ENCODE results near the gene IGFBP4.

The IGFBP4 gene

DNA sequence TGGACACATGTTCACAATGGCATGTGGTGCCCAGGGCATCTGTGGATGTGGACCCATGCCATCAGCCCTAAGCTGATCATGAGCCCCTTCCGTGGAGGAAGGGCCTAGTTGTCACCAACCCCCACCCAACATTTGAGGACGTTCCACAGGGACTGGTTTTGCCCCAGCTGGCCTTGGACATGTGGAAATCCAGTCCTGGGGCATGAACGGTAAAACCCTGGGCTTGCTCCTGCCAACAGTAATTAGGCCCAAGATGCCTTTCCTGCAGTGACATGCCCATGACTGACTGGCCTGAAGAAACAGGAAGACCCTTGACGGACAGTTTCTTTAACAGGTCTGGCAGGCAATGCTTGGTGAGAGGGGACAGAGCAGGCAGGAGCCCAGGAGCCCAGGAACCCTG is 50.4 kb downstream of the IGFBP4 start:
- no peak for DNase-seq

DNA sequence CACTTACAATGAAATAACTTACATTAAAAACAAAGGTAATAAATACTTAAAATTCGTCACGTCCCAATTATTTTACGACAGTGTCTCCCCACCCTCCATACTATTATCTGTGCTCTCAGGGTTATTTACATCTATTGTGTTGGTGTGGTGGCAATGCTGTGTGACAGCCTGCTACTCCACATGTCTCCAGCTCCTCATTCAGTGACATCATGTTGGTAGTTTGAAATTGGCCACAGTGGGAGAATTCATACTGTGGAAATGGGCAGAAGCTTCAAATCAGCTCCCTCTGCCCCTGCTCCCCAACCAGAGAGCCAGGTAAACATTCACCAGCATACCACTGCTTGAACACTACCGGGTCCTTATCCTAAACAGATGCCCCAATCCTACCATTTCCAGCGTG is 51.9 kb downstream of the IGFBP4 start:
- DNase-seq, result no peak

DNA sequence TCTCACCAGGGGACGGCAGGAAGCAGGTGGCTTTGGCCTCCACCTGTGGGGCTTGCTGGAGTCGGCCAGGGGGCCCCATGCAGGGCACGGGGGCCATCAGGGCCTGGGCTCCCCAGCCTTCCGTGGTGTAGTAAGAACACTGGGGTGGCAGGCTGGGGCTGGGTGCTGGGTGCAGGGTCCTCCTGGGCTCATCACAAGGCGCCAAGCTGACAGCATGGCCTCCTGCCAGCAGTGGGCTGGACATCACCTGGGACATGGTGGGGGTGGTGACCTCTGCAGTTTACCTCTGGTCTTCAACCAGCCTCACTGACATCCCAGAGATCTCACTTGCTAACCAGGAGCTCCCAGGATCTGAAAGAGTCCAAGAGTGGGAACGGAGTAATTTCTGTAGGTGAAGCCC is 52.9 kb downstream of the IGFBP4 start:
- DNase-seq, result no peak

DNA sequence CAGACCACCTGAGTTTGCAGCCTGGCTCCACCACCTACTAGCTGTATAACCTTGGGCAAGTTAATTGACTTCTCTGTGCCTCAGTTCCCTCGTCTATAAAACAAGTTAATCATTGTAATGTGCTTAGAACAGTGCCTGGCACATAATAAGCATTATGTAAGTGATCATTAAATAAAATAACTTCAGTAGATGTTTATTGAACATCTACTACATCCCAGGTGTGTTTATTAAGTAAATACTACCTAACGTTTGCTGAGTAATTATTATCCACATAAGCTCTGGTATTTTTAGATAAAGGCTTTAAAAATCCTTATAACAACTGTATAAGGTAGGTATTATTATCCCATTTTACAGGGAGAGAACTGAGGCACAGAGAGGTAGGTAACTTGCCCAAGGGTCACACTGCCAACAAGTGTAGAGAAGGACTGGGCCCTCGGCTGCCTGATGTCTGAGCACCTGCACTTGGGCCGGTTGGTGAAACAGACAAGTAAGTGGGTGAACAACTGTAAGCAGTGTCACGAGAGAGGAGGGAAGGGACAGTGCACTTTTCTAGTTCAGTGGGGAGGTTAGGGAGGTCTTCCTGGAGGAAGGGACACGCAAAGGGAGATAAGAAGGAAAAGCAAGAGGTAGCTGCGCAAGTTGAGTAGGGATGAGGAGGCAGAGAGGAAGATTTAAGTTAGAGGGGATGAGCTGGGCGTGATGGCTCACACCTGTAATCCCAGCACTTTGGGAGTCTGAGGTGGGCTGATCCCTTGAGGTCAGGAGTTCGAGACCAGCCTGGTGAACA is 53.6 kb downstream of the IGFBP4 start:
- no peak for DNase-seq

DNA sequence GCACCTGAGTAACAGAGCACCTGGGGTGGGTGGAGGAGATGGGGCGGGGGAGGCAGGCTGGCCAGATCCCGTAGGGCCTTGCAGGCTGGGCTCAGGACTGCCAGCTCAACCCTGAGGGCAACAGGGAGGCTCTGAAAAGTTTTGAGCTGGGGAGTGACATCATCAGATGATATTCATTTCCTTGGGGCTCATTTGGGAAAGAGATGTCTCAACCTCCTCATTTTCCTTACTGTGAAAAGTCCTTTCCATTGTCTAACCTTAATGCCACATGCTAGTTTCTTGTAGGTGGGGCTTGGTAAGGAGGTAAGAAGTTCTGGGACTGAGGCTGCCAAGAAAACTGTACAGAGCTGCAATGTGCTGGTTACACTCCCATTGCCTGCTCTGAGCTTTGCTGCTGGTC is 54.4 kb downstream of the IGFBP4 start:
- no peak for DNase-seq

DNA sequence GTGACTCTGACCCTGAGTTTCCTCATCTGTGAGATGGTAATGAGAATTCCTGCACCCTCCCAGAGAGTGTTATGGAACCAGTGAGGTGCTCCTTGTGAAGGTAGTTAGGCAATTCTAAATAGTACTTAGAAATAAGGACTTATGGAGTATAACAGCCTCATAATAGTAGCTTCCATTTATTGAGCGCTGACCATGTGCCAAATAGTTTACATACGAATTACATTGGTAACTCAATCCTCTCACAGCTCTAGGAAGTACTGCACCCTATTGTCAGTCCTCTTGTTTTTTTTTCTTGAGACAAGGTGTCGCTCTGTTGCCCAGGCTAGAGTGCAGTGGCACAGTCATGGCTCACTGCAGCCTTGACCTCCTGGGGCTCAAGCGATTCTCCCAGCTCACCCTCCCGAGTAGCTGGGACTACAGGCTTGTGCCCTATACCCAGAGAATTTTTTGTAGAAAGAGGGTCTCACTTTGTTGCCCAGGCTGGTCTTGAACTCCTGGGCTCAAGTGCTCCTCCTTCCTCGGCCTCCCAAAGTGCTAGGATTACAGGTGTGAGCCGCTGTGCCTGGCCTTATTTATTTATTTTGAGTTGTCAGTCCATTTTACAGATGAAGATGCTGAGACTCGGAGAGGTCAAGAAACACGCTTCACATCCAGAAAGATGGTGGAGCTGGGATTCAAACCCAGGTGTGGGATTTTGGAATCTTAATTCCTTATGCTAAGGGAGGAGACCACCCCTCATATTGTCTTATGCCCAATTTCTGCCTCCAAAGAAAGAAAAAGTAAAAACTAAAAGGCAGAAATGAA is 55.2 kb downstream of the IGFBP4 start:
- no peak for DNase-seq

DNA sequence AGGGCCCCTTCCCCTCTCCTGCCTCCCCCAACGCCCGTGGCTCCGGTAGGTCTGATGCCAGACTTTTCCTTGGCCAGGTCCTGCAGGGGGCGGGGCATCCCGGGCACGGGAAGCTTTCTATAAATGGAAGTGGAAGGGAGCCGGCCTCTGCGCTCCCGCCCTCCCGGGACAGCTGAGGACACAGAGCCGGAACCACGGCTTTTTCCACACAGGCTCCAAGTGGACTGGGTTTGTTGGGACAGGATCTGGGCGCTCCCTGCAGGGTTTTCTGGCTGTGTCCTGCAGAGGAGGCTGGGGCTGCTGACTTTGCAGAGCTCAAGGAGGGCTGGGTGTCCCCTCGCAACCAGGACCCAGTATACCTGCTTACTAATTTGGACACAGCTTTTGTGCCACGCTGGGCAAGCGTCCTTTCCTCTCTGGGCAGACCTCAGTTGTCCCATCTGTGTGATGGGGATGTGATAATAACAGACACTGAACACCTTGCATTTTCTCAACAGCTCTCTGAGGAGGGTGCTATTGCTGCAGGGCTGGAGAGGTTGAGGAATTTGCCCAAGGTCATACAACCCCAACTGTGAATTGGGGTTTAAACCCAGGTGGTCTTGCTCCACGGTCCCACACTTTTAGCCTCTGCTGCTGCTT is 56.4 kb downstream of the IGFBP4 start:
- no peak for DNase-seq

DNA sequence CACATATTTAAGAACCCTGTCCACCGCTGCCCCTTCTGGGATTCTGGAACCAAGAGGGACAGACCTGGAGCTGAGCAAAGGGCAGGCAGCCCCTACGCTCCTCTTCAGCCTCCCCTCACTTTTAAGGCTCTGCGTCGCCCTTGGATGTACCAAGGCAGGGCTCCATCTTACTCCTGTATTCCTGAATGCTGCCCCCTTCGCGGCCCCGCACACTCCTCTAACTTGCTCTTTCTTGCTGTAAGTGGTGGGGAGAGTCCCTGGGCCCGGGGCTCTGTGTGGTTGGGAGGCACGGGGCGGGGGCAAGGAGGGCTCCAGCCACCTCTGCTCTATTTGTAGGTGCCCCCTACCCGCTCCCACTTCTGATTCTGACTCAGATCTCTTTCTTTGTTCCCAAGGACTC is 56.9 kb downstream of the IGFBP4 start:
- DNase-seq, result no peak

DNA sequence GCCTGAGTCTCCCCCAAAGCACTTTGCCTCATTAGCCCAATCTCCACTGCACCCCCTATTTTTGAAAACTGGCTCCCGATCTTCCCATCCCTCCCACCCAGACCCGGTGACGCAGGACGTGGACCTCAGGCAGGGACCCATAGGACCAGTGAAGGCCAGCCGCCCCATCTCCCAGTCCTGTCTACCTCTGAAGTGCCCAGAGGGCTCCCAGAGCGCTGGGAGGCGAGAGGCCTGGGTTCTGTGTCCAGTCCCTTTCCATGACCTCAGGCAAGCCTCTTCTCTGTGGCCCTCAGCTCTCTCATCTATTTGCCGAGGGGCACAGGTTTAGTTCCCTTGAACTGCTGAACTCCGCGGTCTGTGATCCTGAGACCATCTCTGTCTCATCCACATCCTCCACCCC is 57.5 kb downstream of the IGFBP4 start:
- no peak for DNase-seq

DNA sequence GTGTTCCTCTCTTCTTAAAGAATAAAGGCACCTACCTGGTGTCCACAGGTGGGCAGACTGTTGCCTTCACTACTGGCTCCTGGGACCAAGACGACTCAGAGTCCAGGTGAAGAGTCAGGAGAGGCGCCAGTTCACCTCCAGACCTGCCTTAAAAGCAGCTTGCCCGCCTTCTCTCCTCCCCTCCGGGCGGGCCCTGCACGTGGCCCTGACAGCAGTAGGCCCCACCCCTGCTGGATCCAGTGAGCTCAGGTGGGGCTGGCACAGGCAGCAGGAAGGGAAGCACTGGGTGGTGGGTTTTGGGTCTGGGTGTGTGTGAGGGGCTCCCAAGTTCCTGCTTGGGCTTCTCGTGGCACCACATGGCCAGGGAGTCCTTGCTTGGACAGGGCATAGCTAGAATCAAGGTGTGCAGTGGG is 58.3 kb downstream of the IGFBP4 start, which contains the start of gene TNS4:
Gene TNS4, minus strand, starts transcription at position 125 of the 413 bp plus-strand sequence. CDS start 5,198 bp downstream, outside the sequence.
- no peak for DNase-seq

DNA sequence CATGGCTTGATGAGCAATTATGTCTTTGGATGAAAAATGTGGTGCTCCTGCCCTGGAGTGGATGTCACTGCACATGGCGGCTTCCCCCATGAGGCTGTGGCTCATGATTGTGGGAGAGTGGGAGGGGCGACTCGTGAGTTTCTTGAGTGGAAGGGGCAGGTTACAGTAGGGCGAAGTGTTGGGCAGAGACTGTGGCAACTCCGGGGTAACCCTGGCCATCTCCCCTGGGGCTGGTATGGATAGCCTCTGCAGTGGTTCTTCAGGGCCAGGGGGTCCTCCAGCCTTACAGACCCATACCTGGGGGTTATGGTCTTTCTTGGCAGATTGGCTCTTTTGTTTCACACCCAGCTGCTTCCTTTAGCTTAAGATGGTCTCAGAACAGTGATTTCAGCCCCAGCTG is 59.5 kb downstream of the IGFBP4 start:
- DNase-seq, result no peak

DNA sequence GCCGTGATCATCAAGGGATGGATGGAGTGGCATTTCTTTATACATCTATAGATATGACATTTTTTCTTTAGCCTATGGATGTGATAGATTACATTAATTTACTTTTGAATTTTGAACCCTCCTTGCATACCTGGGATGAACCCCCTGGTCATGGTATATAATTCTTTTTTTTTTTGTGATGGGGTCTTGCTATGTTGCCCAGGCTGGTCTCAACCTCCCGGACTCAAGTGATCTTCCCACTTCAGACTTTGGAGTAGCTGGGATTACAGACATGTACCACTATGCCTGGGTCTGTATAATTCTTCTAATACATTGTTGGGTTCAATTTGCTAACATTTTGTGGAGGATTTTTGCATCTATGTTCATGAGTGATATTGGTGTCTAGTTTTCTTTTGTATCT is 59.9 kb downstream of the IGFBP4 start:
- no peak for DNase-seq

DNA sequence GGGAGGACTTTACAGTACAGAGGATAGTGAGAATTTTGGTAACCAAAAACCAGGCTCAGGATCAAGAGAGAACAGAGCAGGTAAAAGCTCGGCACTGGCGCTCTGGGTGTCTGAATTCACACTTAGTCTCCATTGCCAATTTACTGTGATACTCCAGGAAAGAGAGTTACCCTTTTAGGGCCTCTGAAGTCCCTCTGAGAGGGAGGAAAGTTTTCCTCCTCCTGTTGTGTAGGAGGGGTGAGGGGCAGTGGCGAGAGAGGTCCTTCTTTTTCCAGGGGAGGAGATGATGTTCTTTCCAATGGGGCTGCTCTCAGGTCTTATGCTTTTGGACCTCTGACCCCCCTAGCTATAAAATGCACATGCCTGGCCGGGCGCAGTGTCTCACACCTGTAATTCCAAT is 63.5 kb downstream of the IGFBP4 start:
- no peak for DNase-seq
